Mammary epithelial cell (primary cell): ENCODE measurements around the gene COBLL1.

Source experiments
- CTCF ChIP-seq, 2 donors: IDR thresholded peaks in 1 of 2; conservative IDR thresholded peaks in 1 of 2; 2 replicates each; pipeline ENCODE4 v1.5.1; 2011 to 2012; ENCODE audit warnings: inconsistent platforms in 2 of 2, low read length in 2 of 2, mild to moderate bottlenecking in 2 of 2, control low read depth in 1 of 2, low read depth in 1 of 2; ENCODE audit not compliant: insufficient read depth in 1 of 2; ENCODE audit errors: extremely low read depth in 1 of 2
- EZH2 ChIP-seq: IDR thresholded peaks from 2 replicates; pipeline ENCODE4 v1.6.1; 2012; ENCODE audit warnings: low read length, inconsistent platforms, borderline replicate concordance

- TF ChIP-seq CTCF (conservative IDR thresholded peaks at IDR 0.05 in 1 of 2, IDR thresholded peaks at IDR 0.05 in 1 of 2; ENCODE audit: extremely low read depth in 1 of 2, insufficient read depth in 1 of 2, low read depth in 1 of 2, low read length in 2 of 2) (no peak), EZH2 (no peak)
These were observed 30.8 kb downstream of the COBLL1 start for GRCh38 chr2:164810843-164811242.
